SW480 (cell line): ENCODE results near the gene SLC25A36.
"Not testable (repeated sequence)": the region's sequence is repeated elsewhere in the genome, so short reads cannot be mapped to it uniquely, and the experiment has no call there.

Experiments used
- DNase-seq: peaks from one replicate; pipeline ENCODE4 v3.0.0-alpha.2; 2016; ENCODE audit warnings: low spot score

SLC25A36 gene

GRCh38 chr3:140994861-140995260 is 53.2 kb downstream of the SLC25A36 start:
- not testable (repeated sequence) for DNase-seq

GRCh38 chr3:140995881-140996280 is 54.2 kb downstream of the SLC25A36 start:
- no peak for DNase-seq

GRCh38 chr3:141000027-141000663 is 58.5 kb downstream of the SLC25A36 start:
- DNase-seq: peak; percentile 67

GRCh38 chr3:141000686-141001085 is 59.0 kb downstream of the SLC25A36 start:
- DNase-seq: peak; percentile 59

GRCh38 chr3:141006344-141006743 is 64.7 kb downstream of the SLC25A36 start:
- no peak for DNase-seq

GRCh38 chr3:141009496-141009895 is 67.9 kb downstream of the SLC25A36 start:
- no peak for DNase-seq

GRCh38 chr3:141011232-141011996 is 69.8 kb downstream of the SLC25A36 start:
- peak; percentile 56 for DNase-seq

- no peak for DNase-seq
Observed at GRCh38 chr3:141011997-141012262, 70.3 kb downstream of the SLC25A36 start.

- DNase-seq: no peak
Observed at GRCh38 chr3:141012571-141012970, 70.9 kb downstream of the SLC25A36 start.

GRCh38 chr3:141015481-141015880 is 73.8 kb downstream of the SLC25A36 start:
- DNase-seq: no peak

- not testable (repeated sequence) for DNase-seq
Observed at GRCh38 chr3:141017366-141018322, 76.0 kb downstream of the SLC25A36 start.

GRCh38 chr3:141019244-141019643 is 77.6 kb downstream of the SLC25A36 start:
- no peak for DNase-seq

GRCh38 chr3:141020143-141020830 is 78.7 kb downstream of the SLC25A36 start:
- no peak for DNase-seq

- DNase-seq: no peak
Observed at GRCh38 chr3:141021261-141021660, 79.6 kb downstream of the SLC25A36 start.
